ENCODE data around the gene ASIC3.

- TF ChIP-seq CTCF (IDR thresholded peaks at IDR 0.05) (no peak), POLR2A (IDR thresholded peaks at IDR 0.05) (no peak), POLR2AphosphoS5 (IDR thresholded peaks at IDR 0.05) (no peak)
Observed at GRCh38 chr7:151010037-151010306, 38.4 kb upstream of the ASIC3 start.

All from stomach (tissue), 4 donors.